GM19193 (cell line): ENCODE results near the gene SHC3.

Source experiments
- POLR2A ChIP-seq: IDR thresholded peaks from 4 replicates; pipeline ENCODE4 v1.6.1; 2011; ENCODE audit not compliant: insufficient read depth, insufficient read length; ENCODE audit errors: extremely low read depth

SHC3 gene

DNA sequence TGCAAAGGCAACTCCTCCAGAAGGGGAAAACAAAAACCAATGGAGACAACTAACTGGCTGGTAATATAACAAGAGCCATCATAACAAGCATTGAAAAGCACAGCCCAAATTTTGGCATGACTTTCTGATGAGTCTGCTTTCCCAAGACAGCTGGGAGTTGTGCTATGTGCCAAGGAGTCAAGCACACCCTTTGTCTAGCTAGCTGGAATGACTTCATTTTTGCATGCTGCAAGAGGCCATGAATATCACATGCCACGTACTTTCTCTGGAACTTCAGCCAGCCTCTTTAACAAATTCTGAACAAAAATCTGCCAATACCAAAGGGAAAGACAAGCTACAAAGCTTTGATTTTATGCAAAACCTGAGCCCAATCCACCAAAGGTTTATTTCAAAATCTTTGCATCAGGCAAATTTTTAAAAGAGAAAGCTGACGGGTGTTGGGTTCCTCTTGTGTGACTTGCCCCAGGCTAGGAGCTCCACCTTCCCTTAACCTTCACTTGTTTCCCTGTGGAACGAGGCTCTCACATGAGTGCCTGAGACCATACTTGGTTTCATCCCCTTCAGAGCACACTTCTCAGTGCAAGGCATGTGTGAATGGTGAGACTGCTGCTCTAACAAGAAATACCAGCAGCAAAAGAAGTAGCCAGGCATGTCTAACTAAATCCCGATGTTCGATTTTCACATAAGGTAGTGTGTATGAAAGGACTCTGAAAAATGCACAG is 140.1 kb downstream of the SHC3 start:
- TF ChIP-seq POLR2A = no peak

- TF ChIP-seq POLR2A = no peak
Measured at GRCh38 chr9:89037891-89038290, 140.7 kb downstream of the SHC3 start.

DNA sequence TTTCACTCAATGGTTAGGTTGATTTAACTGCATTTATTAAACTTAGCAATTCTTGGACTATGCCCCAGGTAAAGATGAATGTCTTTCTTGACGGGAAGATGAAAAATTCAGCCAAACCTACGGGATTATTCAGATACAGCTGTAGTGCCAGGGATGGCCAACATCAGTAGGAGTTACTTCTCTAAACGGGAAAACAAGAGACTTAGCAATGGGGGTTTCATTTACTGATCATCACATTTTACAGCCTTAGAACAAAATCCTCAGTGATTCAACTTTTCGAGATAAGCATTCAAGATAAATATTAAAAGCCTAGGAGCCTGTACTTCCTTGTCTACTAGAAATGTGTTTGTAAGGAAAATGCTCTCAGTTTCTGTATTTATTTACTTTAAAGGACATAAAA is 141.3 kb downstream of the SHC3 start:
- TF ChIP-seq POLR2A = no peak

GRCh38 chr9:89036891-89037290 is 141.7 kb downstream of the SHC3 start:
- no peak for TF ChIP-seq POLR2A

GRCh38 chr9:89036383-89036782 is 142.2 kb downstream of the SHC3 start:
- TF ChIP-seq POLR2A = no peak

DNA sequence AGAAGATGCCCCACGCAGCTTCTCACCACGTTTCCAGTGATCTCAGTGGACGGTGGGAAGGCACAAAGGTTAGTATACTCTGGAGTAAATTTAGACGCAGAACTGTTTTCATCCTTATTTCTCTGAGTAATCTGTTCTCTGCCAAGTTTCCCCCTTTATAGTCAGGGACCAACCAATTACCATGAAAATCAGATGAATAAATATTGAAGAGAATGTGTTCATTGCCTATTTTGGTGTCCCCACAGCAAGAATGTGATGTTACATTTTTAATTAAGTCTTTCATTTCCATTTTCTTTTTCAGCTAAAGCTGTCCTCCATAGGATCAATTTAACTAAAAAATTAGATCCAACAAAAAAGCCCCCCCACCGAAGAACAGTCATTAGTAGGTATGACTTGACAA is 146.0 kb downstream of the SHC3 start:
- no peak for TF ChIP-seq POLR2A

DNA sequence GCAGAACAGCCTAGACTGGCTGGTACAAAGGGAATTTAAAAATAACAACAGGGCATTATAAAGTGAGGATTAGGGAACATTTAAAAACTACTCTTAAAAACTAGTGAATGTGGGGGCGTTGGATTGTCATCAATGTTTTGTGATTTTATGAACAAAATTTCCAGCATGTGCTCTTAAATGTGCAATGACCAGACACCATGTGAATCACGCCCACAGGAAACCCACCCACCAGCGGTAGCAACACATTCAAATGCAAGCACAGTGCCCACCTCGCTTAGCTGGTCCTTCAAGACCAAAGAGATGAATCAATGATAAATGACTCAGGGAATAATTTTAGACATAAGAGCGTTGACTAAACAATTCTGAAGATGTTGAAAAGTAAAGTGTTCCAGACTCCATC is 146.4 kb downstream of the SHC3 start:
- no peak for TF ChIP-seq POLR2A

GRCh38 chr9:89029788-89030187 is 148.8 kb downstream of the SHC3 start:
- no peak for TF ChIP-seq POLR2A

GRCh38 chr9:89026876-89027275 is 151.7 kb downstream of the SHC3 start:
- TF ChIP-seq POLR2A = no peak

DNA sequence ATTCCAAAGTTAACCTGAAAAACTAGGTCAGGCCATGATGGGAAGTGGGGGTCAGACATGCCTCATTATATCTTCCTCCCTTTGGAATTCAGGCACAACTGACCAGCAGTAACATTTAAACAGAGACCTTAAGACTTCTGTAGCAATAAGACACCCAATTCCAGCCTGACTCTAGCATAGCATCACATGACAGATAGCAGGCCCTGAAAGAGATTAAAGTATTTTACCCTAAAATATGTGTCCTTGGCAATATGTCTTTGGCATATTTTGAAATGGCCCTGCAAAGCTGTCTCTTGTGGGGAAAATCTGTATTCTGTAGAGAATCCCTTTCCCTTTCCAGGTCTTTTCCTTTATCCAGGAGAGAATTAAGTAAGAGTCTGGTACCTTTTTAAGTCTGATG is 153.1 kb downstream of the SHC3 start:
- TF ChIP-seq POLR2A = no peak

GRCh38 chr9:89024727-89025126 is 153.9 kb downstream of the SHC3 start:
- no peak for TF ChIP-seq POLR2A

DNA sequence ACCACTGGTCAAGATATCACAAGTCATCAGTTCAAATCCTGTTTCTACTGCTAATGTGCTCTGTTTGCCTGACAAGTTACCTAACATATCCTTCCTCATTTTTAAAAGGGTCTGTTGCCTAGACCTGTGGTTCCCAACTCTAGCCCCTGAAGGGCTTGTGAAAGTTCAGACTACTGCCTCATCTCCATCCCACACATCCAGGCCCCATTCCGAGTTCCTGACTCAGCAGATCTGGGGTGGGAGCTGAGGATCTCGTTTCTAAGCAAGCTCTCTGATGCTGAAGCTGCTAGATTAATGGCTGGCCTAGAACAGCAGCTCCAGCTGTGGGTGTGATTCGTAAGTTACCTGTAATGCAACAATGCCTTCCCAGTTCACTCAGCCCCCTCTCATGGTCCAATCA is 154.9 kb downstream of the SHC3 start:
- no peak for TF ChIP-seq POLR2A

- no peak for TF ChIP-seq POLR2A
Measured at GRCh38 chr9:89022902-89023301, 155.7 kb downstream of the SHC3 start.

DNA sequence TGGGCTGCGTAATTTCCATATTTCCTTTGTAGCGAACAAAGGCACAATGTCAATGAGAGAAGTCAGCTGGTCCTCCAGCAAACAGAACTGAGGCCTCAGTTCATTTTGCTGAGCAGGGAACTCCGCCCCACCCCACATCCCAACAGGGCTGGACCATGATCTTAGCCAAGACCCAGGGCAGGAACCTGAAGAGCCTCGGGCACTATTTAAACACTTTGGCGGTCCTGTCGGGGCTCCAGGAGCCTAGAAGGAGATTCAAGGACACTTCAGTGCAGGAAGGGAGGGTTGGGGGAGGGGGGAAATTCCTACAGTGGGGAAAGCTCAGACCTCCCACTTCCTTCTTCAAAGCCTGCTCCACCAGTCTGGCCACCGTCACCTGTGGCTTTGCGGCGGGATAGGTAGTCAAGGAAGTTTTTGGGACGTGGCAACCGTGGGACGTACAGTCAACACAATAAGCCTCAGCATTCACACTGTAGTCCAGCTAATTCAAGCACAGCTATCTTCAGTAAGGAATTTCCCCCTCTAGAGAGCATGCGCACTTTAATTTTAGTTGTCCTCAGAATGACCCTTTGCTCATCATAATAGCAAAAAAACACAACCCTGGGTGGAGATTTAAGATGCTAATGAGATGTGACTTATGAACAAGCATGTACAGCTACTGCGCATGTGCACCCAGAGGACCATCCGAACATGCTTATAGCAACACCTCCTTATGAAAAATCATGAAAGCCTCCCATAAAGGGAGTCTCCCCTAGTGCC is 156.4 kb downstream of the SHC3 start:
- TF ChIP-seq POLR2A = no peak

DNA sequence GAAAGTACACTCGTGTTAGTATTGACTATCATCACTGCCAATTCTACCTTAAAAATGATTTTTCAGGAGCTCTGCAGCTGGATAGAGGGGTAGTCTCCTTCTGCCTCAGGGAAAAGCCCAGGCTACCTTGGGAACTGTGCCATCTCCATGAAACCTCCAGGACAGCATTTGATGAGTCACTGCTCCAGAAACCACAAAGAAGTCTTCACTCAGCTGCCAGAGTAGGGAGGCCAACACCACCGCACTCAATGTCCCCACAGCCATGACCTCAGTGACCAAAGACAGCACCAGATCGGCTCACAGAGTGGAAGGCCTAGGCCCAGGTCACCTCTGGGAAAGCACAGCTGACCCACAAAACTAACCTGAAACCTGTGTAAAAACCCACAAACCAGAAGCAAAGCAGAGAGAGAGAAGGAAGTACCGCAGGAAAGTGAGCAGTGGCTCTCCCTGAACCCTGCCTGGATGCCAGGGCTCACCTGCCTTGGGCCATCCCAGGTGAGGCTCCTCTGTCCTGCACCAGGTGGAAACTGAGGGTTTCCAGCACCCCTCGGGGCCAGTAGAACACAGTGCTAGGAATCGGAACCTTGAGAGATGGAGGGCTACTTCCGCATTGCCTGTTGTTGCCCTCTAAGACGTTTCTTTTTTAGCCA is 157.3 kb downstream of the SHC3 start:
- TF ChIP-seq POLR2A = no peak

DNA sequence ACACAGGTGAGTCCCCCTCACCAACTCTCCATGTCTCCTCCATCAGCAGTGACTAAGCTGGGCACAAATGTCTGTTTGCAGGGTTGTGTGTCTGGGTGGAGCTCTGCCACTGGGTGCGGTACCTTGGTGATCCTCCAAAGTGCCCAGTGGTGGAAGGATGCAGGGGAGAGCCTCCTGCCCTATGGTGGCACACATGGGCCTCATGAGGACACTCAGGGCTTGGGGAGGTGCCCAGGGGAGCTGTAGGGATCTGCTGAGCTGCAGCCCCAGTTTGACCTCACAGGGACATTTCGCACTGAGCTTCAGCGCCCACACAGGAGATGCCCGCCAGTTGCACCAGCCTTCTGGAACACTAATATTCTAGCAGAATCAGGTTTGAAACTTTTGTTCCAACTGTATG is 157.9 kb downstream of the SHC3 start:
- TF ChIP-seq POLR2A = no peak

GRCh38 chr9:89015336-89015735 is 163.3 kb downstream of the SHC3 start:
- no peak for TF ChIP-seq POLR2A

DNA sequence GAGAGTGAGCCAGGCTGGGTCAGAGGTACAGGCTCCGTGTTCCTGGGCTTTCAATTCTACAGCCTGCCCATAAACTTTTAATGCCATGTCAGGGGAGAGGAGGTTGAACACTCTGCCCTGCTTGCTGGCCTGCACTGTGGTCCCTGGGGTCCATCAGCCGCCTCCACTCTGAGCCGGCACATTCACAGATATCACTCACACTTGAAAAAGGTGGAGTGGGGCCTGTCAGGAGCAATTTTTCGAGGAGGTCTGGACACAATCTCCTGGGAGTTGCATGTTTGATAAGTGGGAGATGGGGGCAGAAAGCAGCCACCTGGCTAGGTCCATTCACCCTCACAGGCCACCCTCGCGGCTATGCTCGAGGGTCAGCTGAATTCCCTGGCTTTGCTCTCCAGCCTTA is 164.5 kb downstream of the SHC3 start:
- TF ChIP-seq POLR2A = no peak
